T-cell (primary cell): ENCODE measurements around the gene KHK. TPM values are rescaled to one million over a fixed set of nuclear protein-coding genes. Genes with fewer than 3 reads are reported as not detected.

Experiments used
- ATAC-seq, 4 experiments: fragments of 200-7000 bp in 3 of 4; fragments of 150-1000 bp in 1 of 4; cut with Tn5 transposase; replicated peaks in 1 of 4; 1 replicate in 3 of 4; 2 replicates in 1 of 4; pipeline ENCODE4 v1.10.0; 2021; ENCODE audit warnings: moderate library complexity in 3 of 4, mild to moderate bottlenecking in 2 of 4, moderate number of reproducible peaks in 1 of 4
- CTCF ChIA-PET, 2 donors: fragments of 300-600 bp; sonication (Branson Sonifier 250); formaldehyde crosslinking; loops; one replicate each; lab custom pipeline; 2022; ENCODE audit warnings: antibody characterized with exemption in 2 of 2; lab: Charles Lee
- POLR2A ChIA-PET, 2 donors: fragments of 300-600 bp; sonication (Branson Sonifier 250); formaldehyde crosslinking; loops; one replicate each; lab custom pipeline; 2022; ENCODE audit warnings: antibody characterized with exemption in 2 of 2; lab: Charles Lee
- DNase-seq, 35 experiments: peaks; one replicate each; pipeline versions ENCODE4 v3.0.0 to v3.0.0-alpha.2; 2013 to 2023
- H3K27ac ChIP-seq: one replicate; pipeline ENCODE4 v1.5.1; 2013; ENCODE audit warnings: low read length
- H3K27me3 ChIP-seq, 2 experiments: replicated peaks in 1 of 2; 1 replicate in 1 of 2; 2 replicates in 1 of 2; pipeline versions ENCODE4 v1.6.1 to v1.7.0; 2013; ENCODE audit warnings: low read length in 1 of 2, mixed read lengths in 1 of 2; ENCODE audit not compliant: control insufficient read depth in 2 of 2, insufficient read depth in 2 of 2; ENCODE audit errors: extremely low read depth in 1 of 2
- H3K36me3 ChIP-seq, 2 donors: 1 replicate in 1 of 2; 2 replicates in 1 of 2; pipeline versions ENCODE4 v1.6.1 to v1.7.0; 2013; ENCODE audit warnings: low read length in 1 of 2; ENCODE audit not compliant: control insufficient read depth in 2 of 2, insufficient read depth in 1 of 2; ENCODE audit errors: extremely low read depth in 1 of 2
- H3K4me1 ChIP-seq, 2 experiments: 1 replicate in 1 of 2; 2 replicates in 1 of 2; pipeline versions ENCODE4 v1.6.1 to v1.7.0; 2013; ENCODE audit warnings: low read length in 2 of 2, mixed read lengths in 1 of 2; ENCODE audit not compliant: insufficient read depth in 2 of 2, control insufficient read depth in 1 of 2; ENCODE audit errors: extremely low read depth in 1 of 2
- H3K4me3 ChIP-seq, 2 donors: 1 replicate in 1 of 2; 2 replicates in 1 of 2; pipeline versions ENCODE4 v1.5.1 to v1.7.0; 2013; ENCODE audit warnings: mild to moderate bottlenecking in 2 of 2, low read length in 1 of 2, moderate library complexity in 1 of 2; ENCODE audit not compliant: control insufficient read depth in 1 of 2; ENCODE audit errors: extremely low read depth in 1 of 2
- H3K9me3 ChIP-seq: 2 replicates; pipeline ENCODE4 v1.7.0; 2013
- H3K27ac Mint-ChIP-seq, 2 donors: one replicate each; pipeline ENCODE4 v1.8.0; 2020 to 2021; ENCODE audit warnings: mild to moderate bottlenecking in 2 of 2, mixed read lengths in 2 of 2
- H3K27me3 Mint-ChIP-seq, 2 donors: one replicate each; pipeline ENCODE4 v1.8.0; 2021 to 2022; ENCODE audit warnings: mixed read lengths in 2 of 2
- H3K36me3 Mint-ChIP-seq: one replicate; pipeline ENCODE4 v1.8.0; 2021; ENCODE audit warnings: mixed read lengths
- H3K4me1 Mint-ChIP-seq, 3 donors: one replicate each; pipeline ENCODE4 v1.8.0; 2020 to 2022; ENCODE audit warnings: mixed read lengths in 3 of 3, mild to moderate bottlenecking in 1 of 3
- H3K4me3 Mint-ChIP-seq, 3 donors: one replicate each; pipeline ENCODE4 v1.8.0; 2020 to 2022; ENCODE audit warnings: mild to moderate bottlenecking in 3 of 3, mixed read lengths in 3 of 3, moderate library complexity in 3 of 3
- H3K9me3 Mint-ChIP-seq, 3 donors: one replicate each; pipeline ENCODE4 v1.8.0; 2020 to 2022; ENCODE audit warnings: mixed read lengths in 3 of 3
- WGBS: methylation state at CpG from one replicate; pipeline ENCODE4 v1.1.5; 2013; ENCODE audit warnings: missing lambda C conversion rate; ENCODE audit not compliant: insufficient coverage; 5-methylcytosine and 5-hydroxymethylcytosine counted together
- total RNA-seq, 35 experiments: library from RNA in 6 of 35; stranded (reverse) in 6 of 35; fragments of 120-200 nt in 1 of 35; gene quantifications; one replicate each; pipeline versions ENCODE4 v1.2.1 to v1.2.4 and lab custom pipeline; 2013 to 2026

The KHK gene
- total RNA-seq, 5 donors from 2014 or later (not counting 1 experiment from before 2014, with no cell fraction given): 3.7 to 9.1 (median 6.7) TPM

DNA sequence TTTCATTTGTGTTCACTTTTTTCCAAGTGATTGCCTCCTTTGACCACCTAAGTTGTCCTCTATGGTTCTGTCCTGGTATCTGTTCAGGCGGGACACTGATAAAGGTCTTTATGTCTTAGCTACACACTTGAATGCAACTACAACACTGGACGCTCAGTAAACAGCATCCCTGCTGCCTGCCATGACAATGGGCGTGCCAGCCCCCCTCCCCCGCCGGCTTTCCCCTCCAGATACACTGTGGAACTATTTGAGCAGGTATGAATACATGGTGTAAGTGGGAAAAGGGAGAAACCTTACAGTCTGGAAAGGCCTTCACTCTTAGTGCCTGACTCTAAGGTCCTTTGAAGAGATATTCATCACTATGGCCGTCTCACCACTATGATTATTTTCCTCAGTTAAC, 29.4 kb upstream of the KHK start:
- Mint-ChIP-seq H3K4me3 (no peak overlapping the region), H3K4me1 (peaks cover 3 to 16% (median 4%) of the 10 kb centered on the region in 3 donors), H3K27ac (no peak overlapping the region), H3K36me3 (peaks cover 12% of the 10 kb centered on the region), H3K9me3 (no peaks in the 10 kb centered on the region), H3K27me3 (no peaks in the 10 kb centered on the region)
- ATAC-seq (no peak), DNase-seq (no peak)
- peaks cover 8 to 35% of the 10 kb centered on the region in 2 donors for H3K36me3 ChIP-seq
- H3K27ac ChIP-seq: no peak overlapping the region
- no peak overlapping the region for H3K4me3 ChIP-seq
- H3K9me3 ChIP-seq: no peaks in the 10 kb centered on the region
- peaks cover 0 to 2% of the 10 kb centered on the region in 2 experiments for H3K4me1 ChIP-seq
- no CpG with 5 or more reads among the region's 6 CpGs for WGBS
- no peaks in the 10 kb centered on the region for H3K27me3 ChIP-seq
- ChIA-PET POLR2A (no interaction called here), CTCF (no interaction called here)

DNA sequence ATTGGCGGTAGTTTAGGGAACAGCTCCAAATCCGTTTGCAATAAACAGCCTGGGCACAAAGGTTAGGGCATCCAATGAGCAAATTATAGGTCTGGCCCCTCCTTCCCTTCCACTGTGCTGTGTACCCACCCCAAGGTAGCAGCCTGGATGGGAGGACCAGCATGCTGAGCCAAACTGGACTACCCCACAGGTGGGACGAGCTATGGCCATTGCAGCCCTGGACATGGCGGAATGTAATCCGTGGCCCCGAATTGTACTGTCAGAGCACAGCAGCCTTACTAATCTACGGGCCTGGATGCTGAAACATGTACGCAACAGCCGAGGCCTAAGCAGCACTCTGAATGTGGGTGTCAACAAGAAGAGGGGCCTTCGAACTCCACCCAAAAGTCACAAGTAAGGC, 28.4 kb upstream of the KHK start:
- Mint-ChIP-seq H3K9me3 (no peaks in the 10 kb centered on the region), H3K4me1 (peaks cover 0 to 15% (median 3%) of the 10 kb centered on the region in 3 donors), H3K27me3 (no peaks in the 10 kb centered on the region), H3K36me3 (peaks cover 12% of the 10 kb centered on the region), H3K4me3 (no peak overlapping the region), H3K27ac (no peak overlapping the region)
- POLR2A ChIA-PET: interaction anchor here in 1 of 2 donors (0.5 to 0.7 kb wide), 3 partner anchors 10 to 26 kb away, joined by 3 to 5 read pairs (median 5); no protein-coding TSS in a partner anchor
- no peak overlapping the region for H3K4me3 ChIP-seq
- peaks cover 8 to 40% of the 10 kb centered on the region in 2 donors for H3K36me3 ChIP-seq
- DNase-seq (no peak), ATAC-seq (no peak)
- H3K9me3 ChIP-seq: no peaks in the 10 kb centered on the region
- no peaks in the 10 kb centered on the region for H3K27me3 ChIP-seq
- H3K27ac ChIP-seq: no peak overlapping the region
- H3K4me1 ChIP-seq: no peaks in the 10 kb centered on the region
- CTCF ChIA-PET: no interaction called here
- 95% methylated on average over 8 of the region's 10 CpGs for WGBS

DNA sequence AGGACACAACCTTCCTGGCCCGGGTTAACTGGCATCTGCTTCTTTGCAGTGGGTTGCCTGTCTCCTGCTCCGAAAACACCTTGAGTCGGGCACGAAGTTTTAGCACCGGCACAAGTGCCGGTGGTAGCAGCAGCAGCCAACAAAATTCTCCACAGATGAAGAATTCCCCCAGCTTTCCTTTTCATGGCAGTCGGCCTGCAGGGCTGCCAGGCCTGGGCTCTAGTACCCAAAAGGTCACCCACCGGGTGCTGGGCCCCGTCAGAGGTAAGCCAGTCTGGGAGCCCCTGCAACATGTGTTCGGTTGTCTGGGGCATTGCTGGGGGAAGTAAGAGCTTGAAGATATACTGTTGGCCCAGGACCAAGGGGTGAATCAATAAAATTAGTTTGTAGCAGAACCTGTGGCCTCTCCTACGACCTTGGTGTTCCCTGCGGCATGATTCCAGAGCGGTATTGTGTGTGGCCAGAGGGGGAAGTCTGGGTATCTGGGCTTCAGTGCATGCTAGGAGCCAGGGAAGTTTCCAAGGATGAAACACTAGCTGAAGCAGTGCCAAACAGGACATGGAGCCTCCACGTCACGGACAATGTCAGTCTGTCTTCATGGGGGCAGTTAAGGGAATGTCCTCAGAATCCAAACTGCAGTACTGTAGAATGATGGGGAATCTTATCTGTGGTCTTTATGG, 27.3 kb upstream of the KHK start:
- H3K9me3 Mint-ChIP-seq: no peaks in the 10 kb centered on the region
- H3K4me3 ChIP-seq: no peak overlapping the region
- H3K27me3 ChIP-seq: no peaks in the 10 kb centered on the region
- no peak overlapping the region for H3K4me3 Mint-ChIP-seq
- DNase-seq (no peak), ATAC-seq (no peak)
- 96% methylated on average over 12 of the region's 15 CpGs for WGBS
- H3K27ac Mint-ChIP-seq: no peak overlapping the region
- H3K4me1 ChIP-seq: no peaks in the 10 kb centered on the region
- H3K36me3 Mint-ChIP-seq: peaks cover 12% of the 10 kb centered on the region
- CTCF ChIA-PET: no interaction called here
- H3K4me1 Mint-ChIP-seq: peaks cover 0 to 18% (median 8%) of the 10 kb centered on the region in 3 donors
- H3K9me3 ChIP-seq: no peaks in the 10 kb centered on the region
- H3K27ac ChIP-seq: no peak overlapping the region
- H3K36me3 ChIP-seq: peaks cover 8 to 39% of the 10 kb centered on the region in 2 donors
- POLR2A ChIA-PET: no interaction called here
- H3K27me3 Mint-ChIP-seq: no peaks in the 10 kb centered on the region

DNA sequence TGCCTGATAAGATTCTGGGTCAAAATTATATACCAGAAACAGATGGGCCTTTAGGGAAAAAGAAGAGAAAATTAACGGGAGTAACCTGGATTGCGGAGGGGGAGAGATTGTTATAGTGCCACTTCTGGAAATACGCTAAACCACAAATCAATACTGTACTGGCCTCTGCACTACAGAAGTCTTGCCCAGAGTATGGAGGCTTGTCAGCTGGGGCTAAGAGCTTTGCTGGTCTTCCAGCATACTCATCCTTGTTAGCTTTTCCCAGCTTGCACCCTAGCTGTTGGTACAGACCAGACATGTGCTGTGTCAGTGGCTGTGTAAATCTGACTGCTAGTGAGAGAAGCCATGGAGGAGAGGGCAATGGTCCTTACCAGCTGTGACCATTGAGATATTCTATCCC, 26.2 kb upstream of the KHK start:
- Histone ChIP-seq H3K27ac (no peak overlapping the region), H3K27me3 (no peaks in the 10 kb centered on the region), H3K36me3 (peaks cover 6 to 32% of the 10 kb centered on the region in 2 donors), H3K4me3 (no peak overlapping the region), H3K4me1 (no peaks in the 10 kb centered on the region), H3K9me3 (no peaks in the 10 kb centered on the region)
- H3K9me3 Mint-ChIP-seq: no peaks in the 10 kb centered on the region
- ATAC-seq (no peak), DNase-seq (no peak)
- no CpG with 5 or more reads among the region's 3 CpGs for WGBS
- H3K4me1 Mint-ChIP-seq: peaks cover 0 to 21% (median 10%) of the 10 kb centered on the region in 3 donors
- H3K27me3 Mint-ChIP-seq: no peaks in the 10 kb centered on the region
- ChIA-PET CTCF (no interaction called here), POLR2A (no interaction called here)
- H3K36me3 Mint-ChIP-seq: peaks cover 8% of the 10 kb centered on the region
- H3K4me3 Mint-ChIP-seq: no peak overlapping the region
- no peak overlapping the region for H3K27ac Mint-ChIP-seq

DNA sequence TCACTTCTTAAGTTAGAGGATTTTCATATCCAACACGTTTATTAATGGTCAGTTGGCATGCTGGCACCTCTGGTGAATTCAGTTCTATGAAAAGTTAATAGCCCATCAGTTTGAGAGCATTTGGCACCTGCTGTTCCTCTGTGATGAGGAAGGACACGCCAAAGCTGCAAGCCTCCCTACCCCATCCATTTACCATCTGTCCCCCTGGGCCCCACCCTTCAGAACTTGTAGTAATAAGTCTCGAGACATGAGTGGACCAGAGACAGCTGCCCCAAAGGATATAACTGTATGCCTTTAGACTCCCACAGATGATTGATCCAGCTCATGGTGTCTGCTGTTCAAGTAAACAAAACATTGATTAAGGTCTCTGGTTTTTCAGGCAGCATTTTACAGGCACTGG, 21.4 kb upstream of the KHK start:
- Mint-ChIP-seq H3K27ac (no peak overlapping the region), H3K36me3 (peaks cover 21% of the 10 kb centered on the region), H3K4me1 (peaks cover 37 to 51% (median 48%) of the 10 kb centered on the region in 3 donors), H3K27me3 (no peaks in the 10 kb centered on the region), H3K9me3 (no peaks in the 10 kb centered on the region), H3K4me3 (no peak overlapping the region)
- Histone ChIP-seq H3K4me1 (peaks cover 4 to 17% of the 10 kb centered on the region in 2 experiments), H3K27ac (no peak overlapping the region), H3K4me3 (no peak overlapping the region), H3K36me3 (peaks cover 9 to 31% of the 10 kb centered on the region in 2 donors), H3K27me3 (no peaks in the 10 kb centered on the region), H3K9me3 (no peaks in the 10 kb centered on the region)
- WGBS: 85% methylated on average over 2 of the region's 3 CpGs
- DNase-seq (no peak), ATAC-seq (no peak)
- ChIA-PET CTCF (interaction anchor here in 1 of 2 donors (0.8 kb wide), 1 partner anchor 16 kb away, joined by 3 read pairs; no protein-coding TSS in a partner anchor), POLR2A (interaction anchor here in 1 of 2 donors (0.5 to 0.6 kb wide), 2 partner anchors 25 kb away, joined by 3 to 5 read pairs; no protein-coding TSS in a partner anchor)

DNA sequence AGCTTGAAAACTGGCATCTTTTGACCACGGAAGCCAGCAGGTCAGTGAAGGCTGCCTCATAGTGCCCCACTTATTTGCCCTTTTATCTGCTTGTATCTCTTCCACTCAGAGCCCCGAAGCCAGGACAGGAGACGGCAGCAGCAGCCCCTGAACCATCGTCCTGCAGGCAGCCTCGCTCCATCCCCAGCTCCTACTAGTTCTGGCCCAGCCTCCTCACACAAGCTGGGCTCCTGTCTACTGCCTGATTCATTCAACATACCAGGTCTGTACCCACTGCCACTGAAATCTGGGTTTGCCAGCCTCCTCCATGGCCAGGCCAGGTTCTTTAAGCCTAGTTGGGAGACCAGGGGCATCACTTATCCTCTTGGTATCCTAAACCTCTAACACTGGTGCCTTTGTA, 19.2 kb upstream of the KHK start:
- no peak overlapping the region for H3K27ac ChIP-seq
- no peaks in the 10 kb centered on the region for H3K9me3 ChIP-seq
- CTCF ChIA-PET: interaction anchor here in 1 of 2 donors (0.6 to 2.2 kb wide), 2 partner anchors 15 to 32 kb away, joined by 3 to 5 read pairs; no protein-coding TSS in a partner anchor
- no peaks in the 10 kb centered on the region for H3K9me3 Mint-ChIP-seq
- POLR2A ChIA-PET: interaction anchor here in 1 of 2 donors (0.7 kb wide), 1 partner anchor 255 kb away, joined by 3 read pairs; no protein-coding TSS in a partner anchor
- H3K27ac Mint-ChIP-seq: no peak overlapping the region
- no peaks in the 10 kb centered on the region for H3K27me3 Mint-ChIP-seq
- H3K36me3 ChIP-seq: peaks cover 9 to 36% of the 10 kb centered on the region in 2 donors
- no peak for DNase-seq
- H3K36me3 Mint-ChIP-seq: peaks cover 21% of the 10 kb centered on the region
- peaks cover 8 to 34% of the 10 kb centered on the region in 2 experiments for H3K4me1 ChIP-seq
- no peak overlapping the region for H3K4me3 ChIP-seq
- H3K27me3 ChIP-seq: no peaks in the 10 kb centered on the region
- H3K4me3 Mint-ChIP-seq: no peak overlapping the region
- ATAC-seq: no peak
- peaks cover 52 to 63% (median 63%) of the 10 kb centered on the region in 3 donors for H3K4me1 Mint-ChIP-seq
- 91% methylated on average over 4 of the region's 5 CpGs for WGBS
